Smooth muscle cell (in vitro differentiated cells): ENCODE measurements around the gene FYB2. TPM values are rescaled to one million over a fixed set of nuclear protein-coding genes. Genes with fewer than 3 reads are reported as not detected.

Experiments
- DNase-seq: peaks from one replicate; lab custom pipeline; 2025; ENCODE audit not compliant: unreplicated experiment; lab: John Stamatoyannopoulos, UW
- H2AFZ ChIP-seq: fragments of 200-600 bp; sonication (generic); 2 replicates; pipeline ENCODE4 v1.6.0; 2016; ENCODE audit warnings: antibody characterized with exemption, low read depth, mild to moderate bottlenecking
- H3F3A ChIP-seq: fragments of 200-600 bp; sonication (generic); 2 replicates; pipeline ENCODE4 v1.6.0; 2017; ENCODE audit warnings: antibody characterized with exemption, low read depth
- H3K27ac ChIP-seq: fragments of 200-600 bp; sonication (generic); 2 replicates; pipeline ENCODE4 v1.5.1; 2016; ENCODE audit warnings: low read depth, mild to moderate bottlenecking
- H3K27me3 ChIP-seq: fragments of 200-600 bp; sonication (generic); 2 replicates; pipeline ENCODE4 v1.6.1; 2016; ENCODE audit warnings: low read depth, mild to moderate bottlenecking
- H3K36me3 ChIP-seq: fragments of 200-600 bp; sonication (generic); 2 replicates; pipeline ENCODE4 v1.5.1; 2016; ENCODE audit warnings: low read depth
- H3K4me1 ChIP-seq: fragments of 200-600 bp; sonication (generic); 2 replicates; pipeline ENCODE4 v1.5.1; 2016; ENCODE audit warnings: low read depth
- H3K4me2 ChIP-seq: fragments of 200-600 bp; sonication (generic); 2 replicates; pipeline ENCODE4 v1.6.0; 2016; ENCODE audit warnings: mild to moderate bottlenecking
- H3K4me3 ChIP-seq: fragments of 200-600 bp; sonication (generic); 2 replicates; pipeline ENCODE4 v1.5.1; 2016; ENCODE audit warnings: mild to moderate bottlenecking
- H3K79me2 ChIP-seq: fragments of 200-600 bp; sonication (generic); 2 replicates; pipeline ENCODE4 v1.6.0; 2016; ENCODE audit warnings: low read depth, mild to moderate bottlenecking
- H3K9ac ChIP-seq: fragments of 200-600 bp; sonication (generic); 2 replicates; pipeline ENCODE4 v1.6.0; 2016; ENCODE audit warnings: low read depth
- H3K9me3 ChIP-seq: fragments of 200-600 bp; sonication (generic); replicated peaks from 2 replicates; pipeline ENCODE4 v1.5.1; 2016; ENCODE audit warnings: low read depth
- H4K20me1 ChIP-seq: fragments of 200-600 bp; sonication (generic); 2 replicates; pipeline ENCODE4 v1.6.0; 2016; ENCODE audit warnings: low read depth
- WGBS: methylation state at CpG from one replicate; pipeline ENCODE4 v1.1.7; 2016; ENCODE audit warnings: low lambda C conversion rate; 5-methylcytosine and 5-hydroxymethylcytosine counted together
- polyA plus RNA-seq: library from polyadenylated mRNA; unstranded; fragments of >200 nt; fragmentation: Nextera tagmentation; extraction: Ambion mirVana; gene quantifications from 2 replicates; pipeline ENCODE4 v1.2.1, GENCODE V29; 2016
- total RNA-seq: library from RNA; depleted of rRNA; stranded (reverse); fragments of >200 nt; gene quantifications from 2 replicates; pipeline ENCODE4 v1.2.3, GENCODE V29; 2014
- TF ChIP-seq, protein P1 (sequence below): fragments of 200-600 bp; sonication (generic); IDR thresholded peaks from 2 replicates; pipeline ENCODE4 v1.5.1; 2017; ENCODE audit warnings: borderline replicate concordance, mild to moderate bottlenecking, antibody characterized with exemption; ENCODE audit not compliant: insufficient read depth, poor library complexity, severe bottlenecking

The FYB2 gene
- total and polyA plus RNA-seq, 2 experiments from 2014 or later, result 0.65 to 3.6 TPM

DNA sequence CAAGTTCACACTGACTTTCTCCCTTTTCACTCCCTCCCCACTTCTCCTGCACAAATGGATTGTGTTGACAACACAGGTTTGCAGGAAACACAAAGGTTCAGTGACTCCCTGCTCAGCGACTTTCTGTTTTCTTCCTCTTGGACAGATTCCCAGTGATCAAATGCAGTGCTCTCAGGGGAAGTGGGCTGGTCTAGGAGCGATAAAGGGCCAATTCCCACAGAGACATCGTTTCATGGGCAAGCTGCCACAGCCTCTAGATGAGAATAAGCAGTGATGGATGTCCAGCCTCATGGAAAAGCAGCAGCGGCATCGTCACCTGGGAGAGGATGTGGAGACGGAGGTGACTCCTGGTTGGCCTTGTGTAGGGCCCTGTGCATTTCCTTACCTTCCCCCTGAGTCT, 30.6 kb downstream of the FYB2 start:
- WGBS, result 54% methylated on average over 6 of the region's 6 CpGs
- H3K4me1 ChIP-seq, result no peaks in the 10 kb centered on the region
- H3K4me2 ChIP-seq, result no peak overlapping the region
- no peaks in the 10 kb centered on the region for H4K20me1 ChIP-seq
- H3K36me3 ChIP-seq, result no peaks in the 10 kb centered on the region
- no peak for DNase-seq
- H2AFZ ChIP-seq, result no peak overlapping the region
- H3K9me3 ChIP-seq, result no peaks in the 10 kb centered on the region
- no peak overlapping the region for H3K4me3 ChIP-seq
- H3K9ac ChIP-seq, result no peak overlapping the region
- H3K79me2 ChIP-seq, result no peaks in the 10 kb centered on the region
- peaks cover 15% of the 10 kb centered on the region for H3F3A ChIP-seq
- TF ChIP-seq, protein P1, sequence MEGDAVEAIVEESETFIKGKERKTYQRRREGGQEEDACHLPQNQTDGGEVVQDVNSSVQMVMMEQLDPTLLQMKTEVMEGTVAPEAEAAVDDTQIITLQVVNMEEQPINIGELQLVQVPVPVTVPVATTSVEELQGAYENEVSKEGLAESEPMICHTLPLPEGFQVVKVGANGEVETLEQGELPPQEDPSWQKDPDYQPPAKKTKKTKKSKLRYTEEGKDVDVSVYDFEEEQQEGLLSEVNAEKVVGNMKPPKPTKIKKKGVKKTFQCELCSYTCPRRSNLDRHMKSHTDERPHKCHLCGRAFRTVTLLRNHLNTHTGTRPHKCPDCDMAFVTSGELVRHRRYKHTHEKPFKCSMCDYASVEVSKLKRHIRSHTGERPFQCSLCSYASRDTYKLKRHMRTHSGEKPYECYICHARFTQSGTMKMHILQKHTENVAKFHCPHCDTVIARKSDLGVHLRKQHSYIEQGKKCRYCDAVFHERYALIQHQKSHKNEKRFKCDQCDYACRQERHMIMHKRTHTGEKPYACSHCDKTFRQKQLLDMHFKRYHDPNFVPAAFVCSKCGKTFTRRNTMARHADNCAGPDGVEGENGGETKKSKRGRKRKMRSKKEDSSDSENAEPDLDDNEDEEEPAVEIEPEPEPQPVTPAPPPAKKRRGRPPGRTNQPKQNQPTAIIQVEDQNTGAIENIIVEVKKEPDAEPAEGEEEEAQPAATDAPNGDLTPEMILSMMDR, result no peak
- H3K27ac ChIP-seq, result no peak overlapping the region
- no peaks in the 10 kb centered on the region for H3K27me3 ChIP-seq

DNA sequence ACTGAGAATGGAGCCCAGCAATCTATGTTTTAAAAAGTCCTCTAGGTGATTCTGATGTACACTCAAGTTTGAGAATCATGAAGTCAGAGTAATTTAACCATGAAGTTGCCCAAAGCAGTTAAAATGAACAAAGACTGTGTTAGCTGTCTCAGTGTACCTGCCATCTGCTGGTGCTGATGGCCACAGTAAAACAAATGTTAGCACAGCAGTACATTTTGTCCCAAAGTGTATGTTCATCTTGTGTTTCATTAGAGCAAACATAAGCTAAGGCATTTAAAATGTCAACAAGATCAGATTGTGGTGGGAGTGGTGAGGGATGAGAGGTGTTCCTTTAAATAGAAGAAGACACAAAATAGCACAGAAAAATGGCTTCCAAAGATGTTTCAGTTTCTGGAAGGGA, 31.1 kb downstream of the FYB2 start:
- H3K4me3 ChIP-seq, result no peak overlapping the region
- no peak for DNase-seq
- no peaks in the 10 kb centered on the region for H3K9me3 ChIP-seq
- H3K27ac ChIP-seq, result no peak overlapping the region
- H3K79me2 ChIP-seq, result no peaks in the 10 kb centered on the region
- peaks cover 15% of the 10 kb centered on the region for H3F3A ChIP-seq
- H3K9ac ChIP-seq, result no peak overlapping the region
- H3K4me2 ChIP-seq, result no peak overlapping the region
- TF ChIP-seq, protein P1, result no peak
- H3K27me3 ChIP-seq, result no peaks in the 10 kb centered on the region
- H2AFZ ChIP-seq, result no peak overlapping the region
- H4K20me1 ChIP-seq, result no peaks in the 10 kb centered on the region
- H3K4me1 ChIP-seq, result no peaks in the 10 kb centered on the region
- H3K36me3 ChIP-seq, result no peaks in the 10 kb centered on the region

DNA sequence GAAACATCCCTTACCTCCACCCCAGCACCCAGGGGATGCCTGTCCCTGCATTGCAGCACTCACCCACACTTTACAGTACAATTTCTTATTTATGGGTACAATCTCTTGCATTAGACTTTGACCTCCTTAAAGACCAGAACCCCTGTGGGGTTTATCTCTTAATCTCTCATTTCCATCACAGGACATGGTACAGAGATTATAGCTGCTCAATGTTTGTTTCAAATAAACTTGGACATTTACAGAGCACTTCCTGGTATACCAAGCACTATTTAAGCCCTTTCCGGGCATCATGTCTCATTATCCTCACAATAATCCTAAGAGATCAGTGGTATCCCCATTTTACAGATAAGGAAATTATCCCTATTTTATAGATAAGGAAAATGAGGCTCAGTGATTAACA, 31.9 kb downstream of the FYB2 start:
- peaks cover 15% of the 10 kb centered on the region for H3F3A ChIP-seq
- WGBS, result 22% methylated on average over 1 of the region's 1 CpG
- H3K9me3 ChIP-seq, result no peaks in the 10 kb centered on the region
- H3K9ac ChIP-seq, result no peak overlapping the region
- no peaks in the 10 kb centered on the region for H4K20me1 ChIP-seq
- H2AFZ ChIP-seq, result no peak overlapping the region
- no peaks in the 10 kb centered on the region for H3K27me3 ChIP-seq
- H3K36me3 ChIP-seq, result no peaks in the 10 kb centered on the region
- DNase-seq, result no peak
- H3K79me2 ChIP-seq, result no peaks in the 10 kb centered on the region
- H3K27ac ChIP-seq, result peak overlapping the region; percentile 10
- TF ChIP-seq, protein P1, result no peak
- no peak overlapping the region for H3K4me2 ChIP-seq
- no peak overlapping the region for H3K4me3 ChIP-seq
- peaks cover 7% of the 10 kb centered on the region for H3K4me1 ChIP-seq

DNA sequence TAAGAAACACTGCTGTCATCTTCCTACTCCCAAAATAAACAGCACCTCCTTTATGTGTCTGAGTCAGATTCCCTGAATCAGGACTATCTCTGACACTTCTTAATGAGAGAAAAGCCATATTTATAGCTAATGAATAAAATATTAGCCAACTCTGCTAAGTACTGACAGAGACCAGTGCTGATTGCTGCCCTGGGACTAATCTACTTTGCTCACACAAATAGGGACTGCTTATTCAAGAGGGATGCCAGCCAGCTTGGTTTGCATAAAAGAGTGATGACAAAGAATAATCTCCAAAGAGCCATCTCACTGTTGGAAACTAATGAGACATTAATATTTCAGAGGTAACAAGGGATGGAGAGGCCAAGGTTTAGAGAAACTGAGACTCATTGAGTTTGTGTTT, 36.4 kb downstream of the FYB2 start:
- no peak overlapping the region for H3K27ac ChIP-seq
- H3K79me2 ChIP-seq, result no peaks in the 10 kb centered on the region
- no peak overlapping the region for H2AFZ ChIP-seq
- no peaks in the 10 kb centered on the region for H3K9me3 ChIP-seq
- no peaks in the 10 kb centered on the region for H3K36me3 ChIP-seq
- TF ChIP-seq, protein P1, result no peak
- H3K4me2 ChIP-seq, result no peak overlapping the region
- H3K4me1 ChIP-seq, result peaks cover 27% of the 10 kb centered on the region
- no peaks in the 10 kb centered on the region for H3K27me3 ChIP-seq
- peaks cover 11% of the 10 kb centered on the region for H3F3A ChIP-seq
- no peak overlapping the region for H3K4me3 ChIP-seq
- H3K9ac ChIP-seq, result no peak overlapping the region
- no peaks in the 10 kb centered on the region for H4K20me1 ChIP-seq
- no peak for DNase-seq
